NCI-H82 treated with DMSO at 0.1 percent for 48 hours (cell line): ENCODE measurements around the gene MAP7D1.

ENCODE experiments used
- DNase-seq: peaks from one replicate; lab custom pipeline; 2025; ENCODE audit not compliant: unreplicated experiment; lab: John Stamatoyannopoulos, UW

MAP7D1 gene

GRCh38 chr1:36126797-36127500 lies 29.0 kb upstream of the MAP7D1 start:
- no peak for DNase-seq

- no peak for DNase-seq
Measured at GRCh38 chr1:36128126-36128904, 27.6 kb upstream of the MAP7D1 start.

GRCh38 chr1:36128905-36129206 lies 27.1 kb upstream of the MAP7D1 start:
- no peak for DNase-seq

GRCh38 chr1:36132029-36132428 lies 23.9 kb upstream of the MAP7D1 start:
- no peak for DNase-seq

GRCh38 chr1:36133484-36133883 lies 22.5 kb upstream of the MAP7D1 start:
- DNase-seq = no peak

- no peak for DNase-seq
Measured at GRCh38 chr1:36134031-36134430, 21.9 kb upstream of the MAP7D1 start.

- DNase-seq = peak; percentile 37
Measured at GRCh38 chr1:36134505-36135329, 21.2 kb upstream of the MAP7D1 start.

GRCh38 chr1:36135330-36135667 lies 20.7 kb upstream of the MAP7D1 start:
- DNase-seq = no peak

GRCh38 chr1:36135796-36136195 lies 20.2 kb upstream of the MAP7D1 start:
- no peak for DNase-seq

- no peak for DNase-seq
Measured at GRCh38 chr1:36136535-36136934, 19.4 kb upstream of the MAP7D1 start.

- DNase-seq = no peak
Measured at GRCh38 chr1:36137226-36137625, 18.7 kb upstream of the MAP7D1 start.

GRCh38 chr1:36137776-36138175 lies 18.2 kb upstream of the MAP7D1 start:
- no peak for DNase-seq

- no peak for DNase-seq
Measured at GRCh38 chr1:36139521-36139920, 16.4 kb upstream of the MAP7D1 start.

GRCh38 chr1:36142121-36142520 lies 13.8 kb upstream of the MAP7D1 start:
- DNase-seq = no peak

- DNase-seq = no peak
Measured at GRCh38 chr1:36143424-36143823, 12.5 kb upstream of the MAP7D1 start.

- no peak for DNase-seq
Measured at GRCh38 chr1:36144413-36144812, 11.5 kb upstream of the MAP7D1 start.

- DNase-seq = no peak
Measured at GRCh38 chr1:36148821-36149236, 7.1 kb upstream of the MAP7D1 start.

GRCh38 chr1:36149237-36149972 lies 6.6 kb upstream of the MAP7D1 start, which contains the start of gene TRAPPC3:
TSS of gene TRAPPC3 (minus strand) at chr1:36149486. CDS start at chr1:36149378, 108 bp downstream.
- peak; percentile 100 for DNase-seq

- DNase-seq = no peak
Measured at GRCh38 chr1:36149973-36150295, 6.0 kb upstream of the MAP7D1 start.

GRCh38 chr1:36150296-36151133 lies 5.4 kb upstream of the MAP7D1 start:
- DNase-seq = peak; percentile 94
